Measurements from ENCODE around the gene SH2D3C. TPM values are rescaled to one million over a fixed set of nuclear protein-coding genes. Genes with fewer than 3 reads are reported as not detected.

Gene SH2D3C
- total RNA-seq, 1 donor: 0.43 TPM

GRCh38 chr9:127698985-127699670 is 79.3 kb downstream of the SH2D3C start:
- H3K4me3 ChIP-seq (ENCODE audit: low read depth, low read length): peak overlapping the region; percentile 34
- TF ChIP-seq, protein P1, sequence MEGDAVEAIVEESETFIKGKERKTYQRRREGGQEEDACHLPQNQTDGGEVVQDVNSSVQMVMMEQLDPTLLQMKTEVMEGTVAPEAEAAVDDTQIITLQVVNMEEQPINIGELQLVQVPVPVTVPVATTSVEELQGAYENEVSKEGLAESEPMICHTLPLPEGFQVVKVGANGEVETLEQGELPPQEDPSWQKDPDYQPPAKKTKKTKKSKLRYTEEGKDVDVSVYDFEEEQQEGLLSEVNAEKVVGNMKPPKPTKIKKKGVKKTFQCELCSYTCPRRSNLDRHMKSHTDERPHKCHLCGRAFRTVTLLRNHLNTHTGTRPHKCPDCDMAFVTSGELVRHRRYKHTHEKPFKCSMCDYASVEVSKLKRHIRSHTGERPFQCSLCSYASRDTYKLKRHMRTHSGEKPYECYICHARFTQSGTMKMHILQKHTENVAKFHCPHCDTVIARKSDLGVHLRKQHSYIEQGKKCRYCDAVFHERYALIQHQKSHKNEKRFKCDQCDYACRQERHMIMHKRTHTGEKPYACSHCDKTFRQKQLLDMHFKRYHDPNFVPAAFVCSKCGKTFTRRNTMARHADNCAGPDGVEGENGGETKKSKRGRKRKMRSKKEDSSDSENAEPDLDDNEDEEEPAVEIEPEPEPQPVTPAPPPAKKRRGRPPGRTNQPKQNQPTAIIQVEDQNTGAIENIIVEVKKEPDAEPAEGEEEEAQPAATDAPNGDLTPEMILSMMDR (IDR thresholded peaks at IDR 0.05; ENCODE audit: insufficient read depth, low read depth, low read length): no peak
- DNase-seq (ENCODE audit: low read depth): peak; percentile 98

- H3K4me3 ChIP-seq (ENCODE audit: low read depth, low read length): no peak overlapping the region
- no peak for DNase-seq (ENCODE audit: low read depth)
- TF ChIP-seq, protein P1 (IDR thresholded peaks at IDR 0.05; ENCODE audit: insufficient read depth, low read depth, low read length): no peak
Measured at GRCh38 chr9:127698386-127698785, 80.1 kb downstream of the SH2D3C start.

DNA sequence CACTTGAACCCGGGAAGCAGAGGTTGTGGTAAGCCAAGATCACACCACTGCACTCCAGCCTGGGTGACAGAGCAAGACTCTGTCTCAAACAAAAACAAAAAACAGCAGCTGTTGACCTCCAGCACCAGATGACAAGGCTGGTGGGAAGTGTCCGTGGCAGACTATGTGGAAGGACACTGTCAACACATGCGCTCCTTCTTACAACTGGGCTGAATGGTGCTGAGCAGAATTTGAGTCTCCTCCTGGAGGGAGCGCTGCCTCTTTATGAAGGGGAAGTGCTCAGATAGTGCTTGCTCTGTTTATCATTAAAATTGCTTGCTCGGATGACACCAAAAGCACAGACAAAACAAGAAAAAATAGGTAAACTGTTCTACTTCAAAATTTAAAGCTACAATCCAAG is 80.9 kb downstream of the SH2D3C start:
- no peak overlapping the region for H3K4me3 ChIP-seq (ENCODE audit: low read depth, low read length)
- DNase-seq (ENCODE audit: low read depth): peak; percentile 14
- TF ChIP-seq, protein P1 (IDR thresholded peaks at IDR 0.05; ENCODE audit: insufficient read depth, low read depth, low read length): no peak

GRCh38 chr9:127694890-127695720 is 83.4 kb downstream of the SH2D3C start:
- TF ChIP-seq, protein P1 (IDR thresholded peaks at IDR 0.05; ENCODE audit: insufficient read depth, low read depth, low read length): no peak
- no peak overlapping the region for H3K4me3 ChIP-seq (ENCODE audit: low read depth, low read length)

GRCh38 chr9:127693697-127694096 is 84.8 kb downstream of the SH2D3C start:
- no peak overlapping the region for H3K4me3 ChIP-seq (ENCODE audit: low read depth, low read length)
- TF ChIP-seq, protein P1 (IDR thresholded peaks at IDR 0.05; ENCODE audit: insufficient read depth, low read depth, low read length): no peak
- DNase-seq (ENCODE audit: low read depth): no peak

More at GRCh38 chr9:127694890-127695720, 83.4 kb downstream of the SH2D3C start:
- DNase-seq (ENCODE audit: low read depth): no peak

DNA sequence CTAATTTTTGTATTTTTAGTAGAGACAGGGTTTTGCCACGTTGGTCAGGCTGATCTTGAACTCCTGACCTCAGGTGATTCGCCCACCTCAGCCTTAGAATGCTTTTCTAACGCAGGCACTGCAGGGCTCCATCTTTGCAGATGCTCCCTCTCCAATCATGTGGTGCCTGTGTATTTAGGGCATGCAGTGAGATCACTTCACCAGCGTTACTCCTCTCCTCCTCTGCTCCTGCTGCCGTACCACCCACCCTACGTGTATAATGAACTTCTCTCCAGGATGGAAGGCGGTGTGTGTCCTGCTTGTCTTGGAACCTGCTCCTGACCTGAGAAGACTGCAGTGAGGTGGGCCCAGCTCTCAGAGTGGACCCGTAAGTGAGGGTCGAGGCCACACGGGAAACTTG is 85.3 kb downstream of the SH2D3C start:
- TF ChIP-seq, protein P1 (IDR thresholded peaks at IDR 0.05; ENCODE audit: insufficient read depth, low read depth, low read length): no peak
- DNase-seq (ENCODE audit: low read depth): no peak
- H3K4me3 ChIP-seq (ENCODE audit: low read depth, low read length): no peak overlapping the region

Data from fibroblast of villous mesenchyme (primary cell).